ENCODE data around the gene SLC35E2B.

Gene SLC35E2B

GRCh38 chr1:1615256-1616044 lies 77.1 kb downstream of the SLC35E2B start, which contains the start of gene MIB2:
TSS of gene MIB2 (plus strand) at chr1:1615500. CDS start at chr1:1623453, 7,953 bp downstream.
- peak within 1 kb of the TSS; percentile 87 for H3K4me3 ChIP-seq (ENCODE audit: control insufficient read depth, low read depth, low read length)
- no peak for TF ChIP-seq CTCF (conservative IDR thresholded peaks at IDR 0.05; ENCODE audit: control insufficient read depth, insufficient read depth, low read depth, low read length)
- peak; percentile 93 for DNase-seq (ENCODE audit: low read depth)

DNA sequence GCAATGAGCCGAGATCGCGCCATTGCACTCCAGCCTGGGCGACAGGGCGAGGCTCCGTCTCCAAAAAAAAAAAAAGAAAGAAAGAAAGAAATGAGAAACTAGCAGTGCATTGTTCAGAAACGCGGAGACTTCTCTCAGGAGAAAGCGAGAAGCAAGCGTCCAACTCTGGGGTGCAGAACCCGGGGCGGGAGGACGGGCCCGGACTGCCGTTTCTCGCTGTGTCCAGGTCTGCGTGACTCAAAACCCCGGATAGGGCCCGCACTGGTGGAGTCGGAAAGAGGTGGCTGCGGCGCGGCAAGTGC lies 77.7 kb downstream of the SLC35E2B start:
- DNase-seq (ENCODE audit: low read depth) = no peak
- TF ChIP-seq CTCF (conservative IDR thresholded peaks at IDR 0.05; ENCODE audit: control insufficient read depth, insufficient read depth, low read depth, low read length) = no peak
- H3K4me3 ChIP-seq (ENCODE audit: control insufficient read depth, low read depth, low read length) = peak overlapping the region; percentile 87

DNA sequence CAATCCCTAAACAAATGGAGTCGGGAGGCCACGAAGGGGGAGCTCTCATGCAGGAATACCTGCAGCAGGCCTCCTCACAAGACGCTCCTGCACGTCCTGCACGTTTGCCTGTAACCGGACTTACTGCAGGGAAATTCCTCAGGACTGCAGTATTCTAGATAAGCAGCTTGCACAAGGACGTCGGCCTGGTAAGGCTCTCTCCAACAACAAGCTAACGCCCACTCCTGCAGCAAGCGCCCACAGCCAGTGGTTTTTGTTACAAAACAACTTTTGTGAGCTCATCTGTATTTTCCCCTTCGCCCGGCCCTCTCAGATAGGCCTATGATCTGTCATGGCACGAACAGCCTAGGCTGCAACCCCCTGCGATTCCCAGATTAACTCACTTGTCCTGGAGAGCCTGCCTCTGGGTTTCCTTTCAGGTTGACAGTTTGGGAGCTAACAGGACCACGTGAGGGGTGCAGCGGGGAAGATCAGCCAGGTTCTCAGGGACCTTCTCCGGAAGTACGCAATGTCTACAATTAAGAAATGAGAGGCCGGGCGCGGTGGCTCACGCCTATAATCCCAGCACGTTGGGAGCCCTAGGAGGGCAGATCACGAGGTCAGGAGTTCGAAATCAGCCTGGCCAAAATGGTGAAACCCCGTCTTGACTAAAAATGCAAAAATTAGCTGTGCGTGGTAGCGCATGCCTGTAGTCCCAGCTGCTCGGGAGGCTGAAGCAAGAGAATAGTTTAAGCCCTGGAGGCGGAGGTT lies 78.2 kb downstream of the SLC35E2B start:
- peak overlapping the region; percentile 87 for H3K4me3 ChIP-seq (ENCODE audit: control insufficient read depth, low read depth, low read length)
- no peak for TF ChIP-seq CTCF (conservative IDR thresholded peaks at IDR 0.05; ENCODE audit: control insufficient read depth, insufficient read depth, low read depth, low read length)
- DNase-seq (ENCODE audit: low read depth) = peak; percentile 84

GRCh38 chr1:1613509-1614082 lies 79.0 kb downstream of the SLC35E2B start:
- peak overlapping the region; percentile 87 for H3K4me3 ChIP-seq (ENCODE audit: control insufficient read depth, low read depth, low read length)
- DNase-seq (ENCODE audit: low read depth) = no peak
- no peak for TF ChIP-seq CTCF (conservative IDR thresholded peaks at IDR 0.05; ENCODE audit: control insufficient read depth, insufficient read depth, low read depth, low read length)

DNA sequence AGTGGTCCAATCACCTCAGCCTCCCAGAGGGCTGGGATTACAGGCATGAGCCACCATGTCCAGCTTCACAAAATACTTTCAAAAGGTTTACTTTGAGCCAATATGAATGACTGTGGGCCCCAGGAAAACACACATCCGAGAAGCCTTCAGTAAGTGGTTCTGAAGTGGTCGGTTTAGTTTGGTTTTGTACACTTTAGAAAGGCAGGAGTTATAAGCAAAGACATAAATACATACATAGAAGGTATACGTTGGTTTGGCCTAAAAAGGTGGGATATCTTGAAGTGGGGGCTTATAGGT lies 80.5 kb downstream of the SLC35E2B start:
- TF ChIP-seq CTCF (conservative IDR thresholded peaks at IDR 0.05; ENCODE audit: control insufficient read depth, insufficient read depth, low read depth, low read length) = no peak
- DNase-seq (ENCODE audit: low read depth) = no peak
- no peak overlapping the region for H3K4me3 ChIP-seq (ENCODE audit: control insufficient read depth, low read depth, low read length)

DNA sequence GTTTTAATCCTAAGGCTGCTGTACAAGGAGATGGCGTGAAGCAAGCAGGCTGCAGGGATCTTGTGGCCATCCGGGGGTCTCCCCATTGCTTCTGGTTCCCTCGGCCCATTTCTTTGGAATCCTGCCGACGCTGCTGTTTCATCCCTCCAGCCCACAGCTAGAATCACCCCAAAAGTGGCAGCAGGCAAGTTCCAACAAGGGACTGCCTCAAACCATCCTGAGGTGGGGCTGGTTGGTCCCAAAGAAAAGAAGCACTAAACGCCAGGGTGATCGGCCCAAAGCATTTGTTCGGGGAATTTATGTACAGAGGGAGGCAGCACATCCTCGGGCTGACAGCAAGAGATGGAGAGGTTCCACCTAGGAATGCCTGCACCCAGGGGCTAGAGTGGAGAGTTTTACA lies 81.8 kb downstream of the SLC35E2B start:
- no peak for TF ChIP-seq CTCF (conservative IDR thresholded peaks at IDR 0.05; ENCODE audit: control insufficient read depth, insufficient read depth, low read depth, low read length)
- no peak for DNase-seq (ENCODE audit: low read depth)

More for the DNA sequence above, 81.8 kb downstream of the SLC35E2B start:
- no peak overlapping the region for H3K4me3 ChIP-seq (ENCODE audit: control insufficient read depth, low read depth, low read length)

Measured in fibroblast of mammary gland (primary cell).